ENCODE results near the gene ENAH. TPM values are rescaled to one million over a fixed set of nuclear protein-coding genes. Genes with fewer than 3 reads are reported as not detected.

ENAH gene
- polyA plus RNA-seq, 1 donor: 148 TPM

- no peak for DNase-seq
Measured at GRCh38 chr1:225470211-225471108, 182.5 kb downstream of the ENAH start.

- no peak for DNase-seq
Measured at GRCh38 chr1:225469051-225469450, 183.9 kb downstream of the ENAH start.

GRCh38 chr1:225468270-225469020 is 184.5 kb downstream of the ENAH start:
- DNase-seq: no peak

- no peak for DNase-seq
Measured at GRCh38 chr1:225467193-225468020, 185.5 kb downstream of the ENAH start.

GRCh38 chr1:225466848-225467192 is 186.1 kb downstream of the ENAH start:
- DNase-seq: no peak

DNA sequence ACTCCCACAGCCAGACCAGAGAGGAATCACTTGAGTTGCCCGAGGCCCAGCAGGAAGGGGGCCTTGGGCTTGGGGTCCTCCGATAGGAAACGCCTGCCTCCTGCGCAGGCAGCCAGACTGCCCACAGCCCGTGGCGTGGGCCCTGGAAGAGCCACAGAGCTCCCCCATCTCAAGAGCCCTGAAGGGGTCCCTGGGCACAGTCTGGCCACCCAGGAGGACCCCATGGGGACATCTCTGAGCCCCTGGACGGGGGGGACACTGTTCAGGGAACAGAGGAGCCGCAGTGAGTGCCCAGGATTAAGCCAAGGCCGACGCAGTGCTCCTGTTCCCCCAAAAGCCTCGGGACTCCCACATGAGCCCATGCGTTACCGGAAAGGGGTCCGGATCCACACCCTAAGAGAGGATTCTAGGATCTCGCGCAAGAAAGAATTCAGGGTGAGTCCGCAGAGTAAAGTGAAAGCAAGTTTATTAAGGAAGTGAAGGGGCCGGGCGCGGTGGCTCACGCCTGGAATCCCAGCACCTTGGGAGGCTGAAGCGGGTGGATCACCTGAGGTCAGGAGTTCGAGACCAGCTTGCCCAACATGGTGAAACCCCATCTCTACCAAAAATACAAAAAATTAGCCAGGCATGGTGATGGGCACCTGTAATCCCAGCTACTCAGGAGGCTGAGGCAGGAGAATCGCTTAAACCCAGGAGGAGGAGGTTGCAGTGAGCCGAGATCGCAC is 187.0 kb downstream of the ENAH start:
- DNase-seq: no peak

- no peak for DNase-seq
Measured at GRCh38 chr1:225464851-225465792, 187.8 kb downstream of the ENAH start.

GRCh38 chr1:225462714-225463574 is 190.0 kb downstream of the ENAH start:
- no peak for DNase-seq

GRCh38 chr1:225462429-225462713 is 190.6 kb downstream of the ENAH start:
- no peak for DNase-seq

GRCh38 chr1:225461533-225462428 is 191.1 kb downstream of the ENAH start:
- DNase-seq: no peak

- no peak for DNase-seq
Measured at GRCh38 chr1:225460737-225461532, 192.0 kb downstream of the ENAH start.

- no peak for DNase-seq
Measured at GRCh38 chr1:225460021-225460736, 192.7 kb downstream of the ENAH start.

DNA sequence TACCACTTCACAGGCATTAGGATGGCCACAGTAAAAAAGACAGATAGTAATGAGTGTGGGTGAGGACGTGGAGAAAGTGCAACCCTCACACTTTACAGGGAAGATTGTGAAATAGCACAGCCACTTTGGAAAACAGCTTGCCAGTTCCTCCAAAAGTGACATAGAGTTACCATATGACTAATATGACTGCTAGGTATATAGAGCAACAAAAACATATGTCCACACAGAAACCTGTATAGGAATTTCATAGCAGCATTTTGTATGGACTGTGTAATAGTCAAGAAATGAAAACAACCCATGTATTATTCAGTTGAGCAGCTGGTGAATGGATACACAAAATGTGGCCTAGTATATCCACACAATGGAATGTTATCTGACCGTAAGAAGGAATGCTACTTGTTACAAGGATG is 194.7 kb downstream of the ENAH start:
- no peak for DNase-seq

- no peak for DNase-seq
Measured at GRCh38 chr1:225454733-225455132, 198.2 kb downstream of the ENAH start.

- no peak for DNase-seq
Measured at GRCh38 chr1:225453797-225454648, 198.9 kb downstream of the ENAH start.

DNA sequence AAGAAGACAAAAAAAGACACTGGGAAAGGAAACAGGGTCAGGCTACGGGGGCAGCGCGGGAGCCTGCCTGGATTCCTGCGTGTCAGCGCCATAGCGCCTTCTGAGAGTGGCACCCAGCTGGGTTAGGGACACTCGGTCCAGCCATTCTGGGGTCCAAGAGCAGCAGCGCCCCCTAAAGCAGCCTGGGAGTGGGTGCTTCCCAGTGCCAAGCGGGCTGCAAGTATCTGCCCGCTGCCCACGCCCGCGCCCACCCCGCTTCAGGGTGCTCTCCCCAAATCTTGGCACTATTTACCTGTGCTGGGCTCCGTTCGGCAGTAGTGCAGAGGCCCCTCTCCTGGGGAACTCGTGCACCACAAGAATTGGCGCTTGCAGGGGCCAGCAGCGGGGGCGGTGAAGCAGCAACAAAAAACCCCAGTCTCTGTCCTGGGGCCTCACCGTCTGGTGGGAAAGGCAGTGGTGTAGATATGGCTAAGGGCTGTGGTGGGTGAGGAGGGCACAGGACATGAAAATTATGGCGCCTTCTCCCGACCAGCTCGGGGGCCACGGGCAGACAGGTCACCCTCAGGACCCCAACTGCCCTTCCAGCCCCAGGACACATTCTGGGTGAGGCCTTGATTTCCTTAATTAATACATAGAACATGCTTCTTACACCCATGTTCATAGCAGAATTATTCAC is 200.9 kb downstream of the ENAH start:
- DNase-seq: no peak
